ENCODE results near the gene SYNC. TPM values are rescaled to one million over a fixed set of nuclear protein-coding genes. Genes with fewer than 3 reads are reported as not detected.

SYNC gene
- total RNA-seq, 1 donor = 141 TPM

GRCh38 chr1:32659581-32659980, 43.0 kb downstream of the SYNC start:
- no peak overlapping the region for H3K4me3 ChIP-seq (ENCODE audit: low read depth, low read length)
- TF ChIP-seq CTCF (IDR thresholded peaks at IDR 0.05; ENCODE audit: insufficient read depth, low read length) = no peak
- no peak for DNase-seq (ENCODE audit: low read depth)

- peak overlapping the region; percentile 81 for H3K4me3 ChIP-seq (ENCODE audit: low read depth, low read length)
- no peak for DNase-seq (ENCODE audit: low read depth)
- no peak for TF ChIP-seq CTCF (IDR thresholded peaks at IDR 0.05; ENCODE audit: insufficient read depth, low read length)
Measured at GRCh38 chr1:32652244-32652962, 50.2 kb downstream of the SYNC start.

DNA sequence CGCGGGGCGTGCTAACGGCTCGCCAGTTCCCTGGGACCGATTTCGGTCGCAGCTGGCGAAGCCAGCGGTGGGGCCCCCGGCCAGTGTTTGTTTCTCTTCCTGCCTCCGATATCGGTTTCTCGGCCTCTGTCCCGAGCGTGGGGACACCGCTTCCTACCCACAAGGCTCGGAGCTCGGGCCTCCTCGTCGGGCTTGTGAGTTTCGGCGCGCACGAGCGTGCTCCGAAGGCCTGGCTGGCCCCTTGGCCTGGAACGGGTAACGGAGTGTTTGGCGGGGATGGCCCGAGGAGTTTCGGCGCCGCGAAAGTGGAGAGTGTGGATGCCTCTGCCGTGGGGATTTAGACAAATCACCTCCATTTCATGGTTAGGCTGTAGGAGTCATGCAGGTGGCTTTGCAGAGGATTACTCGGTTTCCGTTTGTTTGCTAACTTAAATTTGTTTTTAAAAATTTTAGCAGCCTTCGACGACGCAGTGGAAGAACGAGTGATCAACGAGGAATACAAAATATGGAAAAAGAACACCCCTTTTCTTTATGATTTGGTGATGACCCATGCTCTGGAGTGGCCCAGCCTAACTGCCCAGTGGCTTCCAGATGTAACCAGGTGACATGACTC, 51.0 kb downstream of the SYNC start:
- no peak for DNase-seq (ENCODE audit: low read depth)
- TF ChIP-seq CTCF (IDR thresholded peaks at IDR 0.05; ENCODE audit: insufficient read depth, low read length) = no peak
- peak overlapping the region; percentile 81 for H3K4me3 ChIP-seq (ENCODE audit: low read depth, low read length)

DNA sequence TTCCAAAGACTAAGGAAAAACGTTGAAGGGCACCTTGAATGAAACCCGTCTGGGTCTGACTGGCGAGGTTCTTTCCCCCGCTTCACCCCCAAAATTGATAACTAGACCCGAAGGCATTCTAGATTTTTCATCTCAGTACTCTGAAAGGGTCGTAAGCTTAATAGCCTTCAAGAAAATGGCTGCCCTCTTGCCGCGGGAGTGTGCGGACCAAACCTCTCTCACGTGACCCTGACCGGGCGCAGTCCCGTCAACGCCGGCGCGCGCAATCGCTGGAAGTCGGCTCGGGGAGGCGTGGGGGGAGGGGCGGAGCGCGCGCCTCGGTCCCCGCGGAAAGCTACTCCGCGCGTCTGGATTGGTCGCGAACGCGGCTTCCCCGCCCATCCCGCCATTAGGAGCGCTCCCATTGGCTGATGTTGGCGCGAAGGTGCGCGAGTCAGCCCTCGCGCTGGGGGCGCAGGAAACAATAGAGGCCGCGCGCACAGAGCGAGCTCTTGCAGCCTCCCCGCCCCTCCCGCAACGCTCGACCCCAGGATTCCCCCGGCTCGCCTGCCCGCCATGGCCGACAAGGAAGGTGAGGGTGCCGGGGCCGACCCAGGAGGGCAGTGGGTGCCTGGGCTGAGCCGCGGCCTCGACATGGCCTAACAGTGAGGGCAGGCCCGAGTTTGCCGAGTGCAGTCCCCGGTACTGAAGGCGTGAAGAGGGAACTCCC, 51.7 kb downstream of the SYNC start, which contains the start of gene RBBP4:
Gene RBBP4, plus strand, starts transcription at position 457 of the 709 bp plus-strand sequence. Its CDS starts 99 bp downstream, at position 556.
- H3K4me3 ChIP-seq (ENCODE audit: low read depth, low read length) = peak within 1 kb of the TSS; percentile 82
- peak; percentile 96 for DNase-seq (ENCODE audit: low read depth)
- no peak for TF ChIP-seq CTCF (IDR thresholded peaks at IDR 0.05; ENCODE audit: insufficient read depth, low read length)

DNA sequence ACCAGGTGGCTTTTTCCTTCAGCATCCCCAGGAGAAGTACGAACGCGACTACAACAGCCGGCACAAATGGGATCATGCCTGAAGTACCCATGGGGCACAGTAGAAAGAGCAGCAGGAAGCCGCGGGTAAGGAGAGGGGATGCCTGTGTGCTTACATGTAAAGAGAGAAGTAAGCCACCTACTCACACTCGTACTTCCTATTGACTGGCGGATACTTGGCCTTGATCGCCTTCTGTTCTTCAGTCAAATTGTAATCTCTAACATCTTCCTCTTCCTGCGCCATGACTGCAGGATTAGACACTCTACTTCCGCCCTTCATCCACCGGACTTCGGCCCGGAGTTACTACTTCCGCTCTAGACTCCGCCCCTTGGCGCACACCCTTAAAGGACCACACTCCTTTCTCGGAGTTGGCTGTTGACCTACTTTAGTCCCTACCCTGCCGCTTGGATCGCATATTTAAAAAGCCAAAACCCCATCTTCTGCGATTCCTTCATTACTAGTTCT, 52.3 kb downstream of the SYNC start, which contains the start of gene ZBTB8OS:
Gene ZBTB8OS, minus strand, starts transcription at position 303 of the 504 bp plus-strand sequence. Its CDS starts 21 bp downstream, at position 282.
- no peak for TF ChIP-seq CTCF (IDR thresholded peaks at IDR 0.05; ENCODE audit: insufficient read depth, low read length)
- H3K4me3 ChIP-seq (ENCODE audit: low read depth, low read length) = peak within 1 kb of the TSS; percentile 82

GRCh38 chr1:32647308-32648134, 55.0 kb downstream of the SYNC start:
- TF ChIP-seq CTCF (IDR thresholded peaks at IDR 0.05; ENCODE audit: insufficient read depth, low read length) = no peak
- no peak for DNase-seq (ENCODE audit: low read depth)
- no peak overlapping the region for H3K4me3 ChIP-seq (ENCODE audit: low read depth, low read length)

More for the DNA sequence above, 52.3 kb downstream of the SYNC start, which contains the start of gene ZBTB8OS:
- DNase-seq (ENCODE audit: low read depth) = peak; percentile 94

Measured in fibroblast of the aortic adventitia (primary cell).